Measurements from ENCODE around the gene SMG6.

- TF ChIP-seq CTCF (IDR thresholded peaks at IDR 0.05) = no peak
- no peak for TF ChIP-seq CHD2 (IDR thresholded peaks at IDR 0.05; ENCODE audit: low read length, partially characterized antibody)
- TF ChIP-seq MXI1 (IDR thresholded peaks at IDR 0.05; ENCODE audit: low read depth, low read length) = no peak
- TF ChIP-seq RFX5 (IDR thresholded peaks at IDR 0.05; ENCODE audit: low read length) = no peak
- TF ChIP-seq POLR2AphosphoS5 (IDR thresholded peaks at IDR 0.05; ENCODE audit: low read depth, low read length) = no peak
- no peak for TF ChIP-seq REST (IDR thresholded peaks at IDR 0.05; ENCODE audit: low read depth, low read length)
- TF ChIP-seq NRF1 (IDR thresholded peaks at IDR 0.05; ENCODE audit: low read depth, low read length) = no peak
- TF ChIP-seq, protein P1, sequence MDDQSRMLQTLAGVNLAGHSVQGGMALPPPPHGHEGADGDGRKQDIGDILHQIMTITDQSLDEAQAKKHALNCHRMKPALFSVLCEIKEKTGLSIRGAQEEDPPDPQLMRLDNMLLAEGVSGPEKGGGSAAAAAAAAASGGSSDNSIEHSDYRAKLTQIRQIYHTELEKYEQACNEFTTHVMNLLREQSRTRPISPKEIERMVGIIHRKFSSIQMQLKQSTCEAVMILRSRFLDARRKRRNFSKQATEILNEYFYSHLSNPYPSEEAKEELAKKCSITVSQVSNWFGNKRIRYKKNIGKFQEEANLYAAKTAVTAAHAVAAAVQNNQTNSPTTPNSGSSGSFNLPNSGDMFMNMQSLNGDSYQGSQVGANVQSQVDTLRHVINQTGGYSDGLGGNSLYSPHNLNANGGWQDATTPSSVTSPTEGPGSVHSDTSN (IDR thresholded peaks at IDR 0.05) = no peak
- no peak for TF ChIP-seq GABPA (IDR thresholded peaks at IDR 0.05; ENCODE audit: low read depth)
Observed at GRCh38 chr17:2012499-2012898, 291.1 kb downstream of the SMG6 start.
